ENCODE results near the gene CASP6.

Gene CASP6

DNA sequence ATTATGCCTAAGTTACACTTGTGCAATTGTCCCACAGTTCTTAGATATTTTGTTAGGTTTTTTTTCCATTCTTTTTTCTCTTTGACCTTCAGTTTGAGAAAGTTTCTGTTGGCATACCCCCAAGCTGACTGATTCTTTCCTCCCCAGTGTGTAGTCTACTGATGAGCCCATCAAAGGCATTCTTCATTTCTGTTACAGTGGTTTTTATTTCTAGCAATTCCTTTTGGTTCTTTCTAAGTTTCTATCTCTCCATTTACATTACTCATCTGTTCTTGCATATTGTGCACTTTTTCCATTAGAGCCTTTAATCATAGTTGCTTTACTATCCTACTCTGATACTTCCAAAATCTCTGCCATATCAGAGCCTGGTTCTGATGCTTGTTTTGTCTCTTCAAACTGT, 31.9 kb downstream of the CASP6 start:
- Histone ChIP-seq H2BK12ac (ENCODE audit: low read length) (no peak overlapping the region), H3K27ac (ENCODE audit: low read depth, low read length) (no peak overlapping the region), H3K23ac (ENCODE audit: low read length) (no peak overlapping the region), H3K36me3 (ENCODE audit: control insufficient read depth in 1 of 2, insufficient read depth in 2 of 2, low read length in 2 of 2) (no peaks in the 10 kb centered on the region), H3K14ac (ENCODE audit: low read length) (no peak overlapping the region), H3K18ac (ENCODE audit: low read length) (no peak overlapping the region), H2AFZ (ENCODE audit: insufficient read depth, low read length, poor library complexity) (no peak overlapping the region), H3K4me3 (ENCODE audit: low read depth, low read length) (no peak overlapping the region), H3K27me3 (ENCODE audit: insufficient read depth, low read length) (no peaks in the 10 kb centered on the region), H4K12ac (ENCODE audit: low read depth, low read length) (no peak overlapping the region), H3K79me1 (ENCODE audit: low read length) (no peaks in the 10 kb centered on the region), H2BK5ac (ENCODE audit: low read depth, low read length, poor library complexity) (no peak overlapping the region), H3K4ac (ENCODE audit: low read depth, low read length) (no peak overlapping the region), H2BK120ac (ENCODE audit: insufficient read depth, low read length, poor library complexity) (no peak overlapping the region), H2AK5ac (ENCODE audit: low read length) (no peak overlapping the region), H4K8ac (ENCODE audit: low read depth, low read length) (no peak overlapping the region), H3K4me2 (ENCODE audit: low read length) (no peak overlapping the region), H3K9me3 (ENCODE audit: insufficient read depth, low read depth, low read length) (no peaks in the 10 kb centered on the region), H4K91ac (ENCODE audit: low read depth, low read length) (no peak overlapping the region), H3K9ac (ENCODE audit: low read length) (no peak overlapping the region), H3K79me2 (ENCODE audit: control insufficient read depth, insufficient read depth, low read length, poor library complexity) (no peaks in the 10 kb centered on the region), H3K4me1 (ENCODE audit: control insufficient read depth in 1 of 2, insufficient read depth in 2 of 2, low read length in 2 of 2) (no peaks in the 10 kb centered on the region)
- DNase-seq, result no peak

DNA sequence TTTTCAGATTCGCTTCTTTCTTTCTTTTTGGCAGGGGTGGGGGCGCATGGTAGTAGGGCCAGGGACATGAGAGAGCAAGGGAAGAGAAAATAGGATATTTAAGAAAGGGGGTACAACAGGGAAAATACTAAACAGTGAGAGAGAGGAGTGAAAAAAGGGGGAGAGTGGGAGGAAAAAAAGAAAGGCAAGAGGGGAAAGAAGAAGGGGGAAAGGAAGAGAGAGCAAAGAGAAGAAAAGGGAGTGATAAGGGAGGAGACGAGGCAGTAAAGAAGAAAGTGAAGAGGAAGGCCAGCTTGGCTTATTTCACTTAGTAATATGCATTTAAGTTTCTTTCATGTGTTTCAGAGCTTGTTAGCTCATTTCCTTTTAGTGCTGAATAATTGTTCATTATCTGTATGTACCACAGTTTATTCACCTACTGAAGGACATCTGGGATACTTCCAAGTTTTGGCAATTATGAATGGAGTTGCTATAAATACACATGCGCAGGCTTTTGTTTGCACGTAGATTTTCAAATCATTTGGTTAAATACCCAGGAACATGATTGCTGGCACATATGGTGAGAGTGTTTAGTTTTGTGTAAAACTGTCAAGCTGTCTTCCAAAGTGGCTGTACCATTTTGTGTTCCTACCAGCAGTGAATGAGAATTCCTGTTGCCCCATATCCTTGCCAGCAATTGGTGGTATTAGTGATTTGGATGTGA, 37.3 kb downstream of the CASP6 start:
- Histone ChIP-seq H3K79me2 (ENCODE audit: control insufficient read depth, insufficient read depth, low read length, poor library complexity) (no peaks in the 10 kb centered on the region), H3K79me1 (ENCODE audit: low read length) (no peaks in the 10 kb centered on the region), H4K91ac (ENCODE audit: low read depth, low read length) (no peak overlapping the region), H3K27me3 (ENCODE audit: insufficient read depth, low read length) (no peaks in the 10 kb centered on the region), H3K4me3 (ENCODE audit: low read depth, low read length) (no peak overlapping the region), H3K9me3 (ENCODE audit: insufficient read depth, low read depth, low read length) (no peaks in the 10 kb centered on the region), H2AFZ (ENCODE audit: insufficient read depth, low read length, poor library complexity) (no peak overlapping the region), H2BK120ac (ENCODE audit: insufficient read depth, low read length, poor library complexity) (no peak overlapping the region), H2AK5ac (ENCODE audit: low read length) (no peak overlapping the region), H4K12ac (ENCODE audit: low read depth, low read length) (no peak overlapping the region), H2BK5ac (ENCODE audit: low read depth, low read length, poor library complexity) (no peak overlapping the region), H2BK12ac (ENCODE audit: low read length) (no peak overlapping the region), H3K36me3 (ENCODE audit: control insufficient read depth in 1 of 2, insufficient read depth in 2 of 2, low read length in 2 of 2) (no peaks in the 10 kb centered on the region), H3K9ac (ENCODE audit: low read length) (no peak overlapping the region), H3K4ac (ENCODE audit: low read depth, low read length) (no peak overlapping the region), H3K14ac (ENCODE audit: low read length) (no peak overlapping the region), H4K8ac (ENCODE audit: low read depth, low read length) (no peak overlapping the region), H3K4me2 (ENCODE audit: low read length) (no peak overlapping the region), H3K18ac (ENCODE audit: low read length) (no peak overlapping the region), H3K23ac (ENCODE audit: low read length) (no peak overlapping the region), H3K4me1 (ENCODE audit: control insufficient read depth in 1 of 2, insufficient read depth in 2 of 2, low read length in 2 of 2) (no peaks in the 10 kb centered on the region), H3K27ac (ENCODE audit: low read depth, low read length) (no peak overlapping the region)
- no peak for DNase-seq
- no CpG with 5 or more reads among the region's 5 CpGs for WGBS (ENCODE audit: extremely low coverage, insufficient coverage, insufficient read length)

DNA sequence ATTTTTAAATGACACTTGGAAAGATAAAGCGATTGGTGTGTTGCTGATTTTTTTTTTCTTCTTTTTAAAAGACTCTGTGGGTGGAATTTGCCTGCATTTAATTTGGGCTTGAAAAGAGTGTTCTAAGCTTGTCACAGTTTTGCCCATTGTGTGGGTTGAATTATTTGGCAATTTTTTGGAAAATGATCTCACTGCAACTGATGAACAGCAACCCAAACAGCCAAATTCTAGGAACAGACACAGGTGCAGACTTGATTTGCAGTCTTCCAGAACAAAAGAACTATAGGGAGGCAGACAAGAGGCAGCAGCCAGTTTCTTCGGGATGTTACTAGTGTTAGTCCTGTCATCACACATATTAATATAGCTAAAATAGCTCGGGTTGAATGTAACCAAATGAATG, 40.5 kb downstream of the CASP6 start:
- Histone ChIP-seq H2AFZ (ENCODE audit: insufficient read depth, low read length, poor library complexity) (no peak overlapping the region), H3K18ac (ENCODE audit: low read length) (no peak overlapping the region), H3K36me3 (ENCODE audit: control insufficient read depth in 1 of 2, insufficient read depth in 2 of 2, low read length in 2 of 2) (no peaks in the 10 kb centered on the region), H2AK5ac (ENCODE audit: low read length) (no peak overlapping the region), H4K91ac (ENCODE audit: low read depth, low read length) (no peak overlapping the region), H2BK5ac (ENCODE audit: low read depth, low read length, poor library complexity) (no peak overlapping the region), H3K4me1 (ENCODE audit: control insufficient read depth in 1 of 2, insufficient read depth in 2 of 2, low read length in 2 of 2) (no peaks in the 10 kb centered on the region), H3K4ac (ENCODE audit: low read depth, low read length) (no peak overlapping the region), H3K79me1 (ENCODE audit: low read length) (no peaks in the 10 kb centered on the region), H3K23ac (ENCODE audit: low read length) (no peak overlapping the region), H3K9me3 (ENCODE audit: insufficient read depth, low read depth, low read length) (no peaks in the 10 kb centered on the region), H3K27me3 (ENCODE audit: insufficient read depth, low read length) (no peaks in the 10 kb centered on the region), H3K14ac (ENCODE audit: low read length) (no peak overlapping the region), H2BK120ac (ENCODE audit: insufficient read depth, low read length, poor library complexity) (no peak overlapping the region), H3K27ac (ENCODE audit: low read depth, low read length) (no peak overlapping the region), H4K8ac (ENCODE audit: low read depth, low read length) (no peak overlapping the region), H3K4me2 (ENCODE audit: low read length) (no peak overlapping the region), H3K9ac (ENCODE audit: low read length) (no peak overlapping the region), H3K4me3 (ENCODE audit: low read depth, low read length) (no peak overlapping the region), H4K12ac (ENCODE audit: low read depth, low read length) (no peak overlapping the region), H2BK12ac (ENCODE audit: low read length) (no peak overlapping the region), H3K79me2 (ENCODE audit: control insufficient read depth, insufficient read depth, low read length, poor library complexity) (no peaks in the 10 kb centered on the region)
- no peak for DNase-seq
- no CpG with 5 or more reads among the region's 3 CpGs for whole genome bisulfite sequencing (ENCODE audit: extremely low coverage, insufficient coverage, insufficient read length)

DNA sequence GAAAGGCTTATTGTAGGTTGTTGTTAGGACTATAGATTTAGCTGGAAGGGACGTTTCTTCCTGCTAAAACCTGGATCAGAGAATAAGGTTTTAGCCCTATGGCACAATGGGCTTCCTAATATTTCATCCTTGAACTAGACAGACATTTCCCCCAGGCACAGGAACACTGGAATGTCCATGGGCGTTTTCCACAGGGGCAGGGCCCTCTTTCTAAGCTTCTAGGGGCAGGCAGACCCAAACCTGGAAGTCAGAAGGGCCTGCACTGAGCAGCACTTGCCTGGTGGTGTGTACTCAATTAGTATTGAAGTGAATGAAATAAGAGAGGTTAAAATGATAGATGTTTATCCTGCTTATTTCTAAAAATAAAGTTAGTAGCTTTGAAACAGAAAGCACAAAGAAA, 41.1 kb downstream of the CASP6 start:
- Histone ChIP-seq H3K4ac (ENCODE audit: low read depth, low read length) (no peak overlapping the region), H2BK12ac (ENCODE audit: low read length) (no peak overlapping the region), H3K14ac (ENCODE audit: low read length) (no peak overlapping the region), H4K12ac (ENCODE audit: low read depth, low read length) (no peak overlapping the region), H3K9ac (ENCODE audit: low read length) (no peak overlapping the region), H3K79me2 (ENCODE audit: control insufficient read depth, insufficient read depth, low read length, poor library complexity) (no peaks in the 10 kb centered on the region), H4K8ac (ENCODE audit: low read depth, low read length) (no peak overlapping the region), H3K9me3 (ENCODE audit: insufficient read depth, low read depth, low read length) (no peaks in the 10 kb centered on the region), H3K27me3 (ENCODE audit: insufficient read depth, low read length) (no peaks in the 10 kb centered on the region), H4K91ac (ENCODE audit: low read depth, low read length) (no peak overlapping the region), H3K23ac (ENCODE audit: low read length) (no peak overlapping the region), H3K4me1 (ENCODE audit: control insufficient read depth in 1 of 2, insufficient read depth in 2 of 2, low read length in 2 of 2) (no peaks in the 10 kb centered on the region), H3K36me3 (ENCODE audit: control insufficient read depth in 1 of 2, insufficient read depth in 2 of 2, low read length in 2 of 2) (no peaks in the 10 kb centered on the region), H3K4me3 (ENCODE audit: low read depth, low read length) (no peak overlapping the region), H2AK5ac (ENCODE audit: low read length) (no peak overlapping the region), H3K18ac (ENCODE audit: low read length) (no peak overlapping the region), H2BK120ac (ENCODE audit: insufficient read depth, low read length, poor library complexity) (no peak overlapping the region), H3K4me2 (ENCODE audit: low read length) (no peak overlapping the region), H2BK5ac (ENCODE audit: low read depth, low read length, poor library complexity) (no peak overlapping the region), H3K79me1 (ENCODE audit: low read length) (no peaks in the 10 kb centered on the region), H2AFZ (ENCODE audit: insufficient read depth, low read length, poor library complexity) (no peak overlapping the region), H3K27ac (ENCODE audit: low read depth, low read length) (no peak overlapping the region)
- WGBS (ENCODE audit: extremely low coverage, insufficient coverage, insufficient read length), result no CpG with 5 or more reads among the region's 2 CpGs
- no peak for DNase-seq
